Tibial nerve (tissue), 4 donors: Measurements from ENCODE around the gene ADGRB3.

Experiments used
- EP300 ChIP-seq, 2 donors: sonication (generic); formaldehyde crosslinking; IDR thresholded peaks; one replicate each; pipeline ENCODE4 v1.6.1; 2017; ENCODE audit warnings: antibody characterized with exemption in 2 of 2, mild to moderate bottlenecking in 1 of 2
- POLR2A ChIP-seq, 2 donors: fragments of 450-650 bp; IDR thresholded peaks; one replicate each; pipeline ENCODE4 v1.6.1; 2017; ENCODE audit warnings: antibody characterized with exemption in 2 of 2, mild to moderate bottlenecking in 2 of 2, moderate library complexity in 2 of 2
- TF ChIP-seq, protein P1 (sequence below), 5 experiments: fragments of 200-600 bp in 3 of 5; fragments of 450-650 bp in 2 of 5; sonication (generic) in 3 of 5; IDR thresholded peaks; one replicate each; pipeline ENCODE4 v1.5.1; 2016 to 2019; ENCODE audit warnings: antibody characterized with exemption in 5 of 5, mild to moderate bottlenecking in 3 of 5, moderate library complexity in 2 of 5

- TF ChIP-seq, protein P1, sequence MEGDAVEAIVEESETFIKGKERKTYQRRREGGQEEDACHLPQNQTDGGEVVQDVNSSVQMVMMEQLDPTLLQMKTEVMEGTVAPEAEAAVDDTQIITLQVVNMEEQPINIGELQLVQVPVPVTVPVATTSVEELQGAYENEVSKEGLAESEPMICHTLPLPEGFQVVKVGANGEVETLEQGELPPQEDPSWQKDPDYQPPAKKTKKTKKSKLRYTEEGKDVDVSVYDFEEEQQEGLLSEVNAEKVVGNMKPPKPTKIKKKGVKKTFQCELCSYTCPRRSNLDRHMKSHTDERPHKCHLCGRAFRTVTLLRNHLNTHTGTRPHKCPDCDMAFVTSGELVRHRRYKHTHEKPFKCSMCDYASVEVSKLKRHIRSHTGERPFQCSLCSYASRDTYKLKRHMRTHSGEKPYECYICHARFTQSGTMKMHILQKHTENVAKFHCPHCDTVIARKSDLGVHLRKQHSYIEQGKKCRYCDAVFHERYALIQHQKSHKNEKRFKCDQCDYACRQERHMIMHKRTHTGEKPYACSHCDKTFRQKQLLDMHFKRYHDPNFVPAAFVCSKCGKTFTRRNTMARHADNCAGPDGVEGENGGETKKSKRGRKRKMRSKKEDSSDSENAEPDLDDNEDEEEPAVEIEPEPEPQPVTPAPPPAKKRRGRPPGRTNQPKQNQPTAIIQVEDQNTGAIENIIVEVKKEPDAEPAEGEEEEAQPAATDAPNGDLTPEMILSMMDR (IDR thresholded peaks at IDR 0.05), result no peak
- TF ChIP-seq EP300 (IDR thresholded peaks at IDR 0.05) (no peak), POLR2A (IDR thresholded peaks at IDR 0.05) (no peak)
These were observed 108.0 kb downstream of the ADGRB3 start for GRCh38 chr6:68743099-68743498.
